ENCODE results near the gene DHX9. TPM values are rescaled to one million over a fixed set of nuclear protein-coding genes. Genes with fewer than 3 reads are reported as not detected.
A peak's percentile ranks its signal among the peaks of the same experiment; 100 is the strongest.

The DHX9 gene
- polyA plus RNA-seq, 1 donor (not counting 4 experiments of a cell fraction or from before 2014, with no cell fraction given) = 199 TPM

GRCh38 chr1:182807907-182808306 is 31.2 kb upstream of the DHX9 start:
- no peaks in the 10 kb centered on the region for H3K27me3 ChIP-seq (ENCODE audit: control insufficient read depth, extremely low read depth, insufficient read depth, low read length)
- FAIRE-seq (no peak), DNase-seq (ENCODE audit: low read depth, low spot score) (no peak)
- peaks cover 18% of the 10 kb centered on the region for H3K4me1 ChIP-seq (ENCODE audit: control insufficient read depth, extremely low read depth, insufficient read depth, low read length)
- no peaks in the 10 kb centered on the region for H4K20me1 ChIP-seq (ENCODE audit: control insufficient read depth, extremely low read depth, insufficient read depth, low read length)
- no peak for TF ChIP-seq EZH2 (IDR thresholded peaks at IDR 0.05; ENCODE audit: low read length)
- TF ChIP-seq, protein P1, sequence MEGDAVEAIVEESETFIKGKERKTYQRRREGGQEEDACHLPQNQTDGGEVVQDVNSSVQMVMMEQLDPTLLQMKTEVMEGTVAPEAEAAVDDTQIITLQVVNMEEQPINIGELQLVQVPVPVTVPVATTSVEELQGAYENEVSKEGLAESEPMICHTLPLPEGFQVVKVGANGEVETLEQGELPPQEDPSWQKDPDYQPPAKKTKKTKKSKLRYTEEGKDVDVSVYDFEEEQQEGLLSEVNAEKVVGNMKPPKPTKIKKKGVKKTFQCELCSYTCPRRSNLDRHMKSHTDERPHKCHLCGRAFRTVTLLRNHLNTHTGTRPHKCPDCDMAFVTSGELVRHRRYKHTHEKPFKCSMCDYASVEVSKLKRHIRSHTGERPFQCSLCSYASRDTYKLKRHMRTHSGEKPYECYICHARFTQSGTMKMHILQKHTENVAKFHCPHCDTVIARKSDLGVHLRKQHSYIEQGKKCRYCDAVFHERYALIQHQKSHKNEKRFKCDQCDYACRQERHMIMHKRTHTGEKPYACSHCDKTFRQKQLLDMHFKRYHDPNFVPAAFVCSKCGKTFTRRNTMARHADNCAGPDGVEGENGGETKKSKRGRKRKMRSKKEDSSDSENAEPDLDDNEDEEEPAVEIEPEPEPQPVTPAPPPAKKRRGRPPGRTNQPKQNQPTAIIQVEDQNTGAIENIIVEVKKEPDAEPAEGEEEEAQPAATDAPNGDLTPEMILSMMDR (optimal IDR thresholded peaks at IDR 0.05 in 1 of 3, IDR thresholded peaks at IDR 0.05 in 1 of 3, conservative IDR thresholded peaks at IDR 0.05 in 1 of 3; ENCODE audit: extremely low read depth in 1 of 3, insufficient read depth in 2 of 3, low read length in 3 of 3) = no peak
- H3K4me2 ChIP-seq (ENCODE audit: control insufficient read depth, extremely low read depth, insufficient read depth, low read depth, low read length) = no peak overlapping the region
- H3K79me2 ChIP-seq (ENCODE audit: control insufficient read depth, insufficient read depth, low read length) = no peaks in the 10 kb centered on the region
- H3K9me1 ChIP-seq (ENCODE audit: control insufficient read depth, extremely low read depth, insufficient read depth, low read length) = no peaks in the 10 kb centered on the region
- peaks cover 0 to 1% of the 10 kb centered on the region in 2 experiments for H3K36me3 ChIP-seq (ENCODE audit: control insufficient read depth in 2 of 2, extremely low read depth in 1 of 2, insufficient read depth in 2 of 2, low read length in 2 of 2)
- no peak overlapping the region for H3K4me3 ChIP-seq (ENCODE audit: control insufficient read depth in 2 of 3, extremely low read depth in 1 of 3, insufficient read depth in 2 of 3, low read depth in 1 of 3, low read length in 3 of 3)
- no peaks in the 10 kb centered on the region for H3K9me3 ChIP-seq (ENCODE audit: control insufficient read depth, low read depth, low read length)
- no peak overlapping the region for H2AFZ ChIP-seq (ENCODE audit: control insufficient read depth, low read length)
- dilution Hi-C loops (cut with MboI; ENCODE audit: extremely low pct_ligation_motif_present, low sequenced_read_pairs) = no loop called here
- no peak overlapping the region for H3K27ac ChIP-seq (ENCODE audit: control insufficient read depth, insufficient read depth, low read length)
- H3K9ac ChIP-seq (ENCODE audit: control insufficient read depth, extremely low read depth, insufficient read depth, low read length) = no peak overlapping the region

DNA sequence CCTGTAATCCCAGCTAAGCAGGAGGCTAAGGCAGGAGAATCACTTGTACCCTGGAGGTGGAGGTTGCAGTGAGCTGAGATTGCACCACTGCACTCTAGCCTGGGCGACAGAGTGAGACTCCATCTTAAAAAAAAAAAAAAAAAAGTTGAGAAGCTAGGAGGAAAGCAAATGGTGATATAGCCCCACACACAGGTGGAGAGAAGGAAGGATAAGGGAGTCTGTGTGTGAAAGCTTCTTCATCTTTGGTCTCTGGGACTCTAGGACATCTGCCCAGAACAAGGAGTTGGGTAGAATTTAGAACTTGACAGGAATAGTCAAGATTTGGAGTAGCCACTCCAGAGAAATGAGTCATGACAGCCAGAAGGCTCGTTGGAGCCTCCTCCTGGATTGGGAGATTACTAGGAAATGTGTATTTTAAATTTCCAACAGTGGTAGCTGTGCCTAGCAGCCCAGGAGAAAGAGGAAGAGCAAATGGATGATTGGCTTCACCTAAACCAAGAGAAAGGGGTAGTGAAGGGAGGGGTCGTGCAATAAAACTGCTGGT is 29.7 kb upstream of the DHX9 start:
- Histone ChIP-seq H3K27ac (ENCODE audit: control insufficient read depth, insufficient read depth, low read length) (no peak overlapping the region), H3K9me1 (ENCODE audit: control insufficient read depth, extremely low read depth, insufficient read depth, low read length) (no peaks in the 10 kb centered on the region), H2AFZ (ENCODE audit: control insufficient read depth, low read length) (no peak overlapping the region), H3K4me3 (ENCODE audit: control insufficient read depth in 2 of 3, extremely low read depth in 1 of 3, insufficient read depth in 2 of 3, low read depth in 1 of 3, low read length in 3 of 3) (no peak overlapping the region), H3K9ac (ENCODE audit: control insufficient read depth, extremely low read depth, insufficient read depth, low read length) (no peak overlapping the region), H3K79me2 (ENCODE audit: control insufficient read depth, insufficient read depth, low read length) (no peaks in the 10 kb centered on the region), H3K9me3 (ENCODE audit: control insufficient read depth, low read depth, low read length) (no peaks in the 10 kb centered on the region), H3K36me3 (ENCODE audit: control insufficient read depth in 2 of 2, extremely low read depth in 1 of 2, insufficient read depth in 2 of 2, low read length in 2 of 2) (peaks cover 0 to 1% of the 10 kb centered on the region in 2 experiments), H3K4me1 (ENCODE audit: control insufficient read depth, extremely low read depth, insufficient read depth, low read length) (peaks cover 4% of the 10 kb centered on the region), H3K4me2 (ENCODE audit: control insufficient read depth, extremely low read depth, insufficient read depth, low read depth, low read length) (no peak overlapping the region), H3K27me3 (ENCODE audit: control insufficient read depth, extremely low read depth, insufficient read depth, low read length) (no peaks in the 10 kb centered on the region), H4K20me1 (ENCODE audit: control insufficient read depth, extremely low read depth, insufficient read depth, low read length) (no peaks in the 10 kb centered on the region)
- DNase-seq (ENCODE audit: low read depth, low spot score) (no peak), FAIRE-seq (no peak)
- dilution Hi-C loops (cut with MboI; ENCODE audit: extremely low pct_ligation_motif_present, low sequenced_read_pairs) = no loop called here
- no peak for TF ChIP-seq EZH2 (IDR thresholded peaks at IDR 0.05; ENCODE audit: low read length)
- TF ChIP-seq, protein P1 (optimal IDR thresholded peaks at IDR 0.05 in 1 of 3, IDR thresholded peaks at IDR 0.05 in 1 of 3, conservative IDR thresholded peaks at IDR 0.05 in 1 of 3; ENCODE audit: extremely low read depth in 1 of 3, insufficient read depth in 2 of 3, low read length in 3 of 3) = peak in 1 of 3 experiments; percentile 36
